OCI-LY1 (cell line): ENCODE data around the gene C2.

Source experiments
- CTCF ChIP-seq: fragments of 200-600 bp; sonication (generic), shearing (Covaris generic); IDR thresholded peaks from 2 replicates; pipeline ENCODE4 v1.5.1; 2017; ENCODE audit warnings: mild to moderate bottlenecking, antibody characterized with exemption, low read length, moderate library complexity, mixed read lengths
- EZH2 ChIP-seq: fragments of 200-600 bp; sonication (generic), shearing (Covaris generic); IDR thresholded peaks from 2 replicates; pipeline ENCODE4 v1.8.0; 2017; ENCODE audit warnings: borderline replicate concordance, mixed run types, mild to moderate bottlenecking, antibody characterized with exemption, low read length, moderate library complexity, mixed read lengths

GRCh38 chr6:31898383-31899011 is 29.0 kb upstream of the C2 start:
- TF ChIP-seq CTCF = no peak
- no peak for TF ChIP-seq EZH2
